Heart left ventricle (tissue), 16 donors: ENCODE measurements around the gene GTF2IRD2. TPM values are rescaled to one million over a fixed set of nuclear protein-coding genes. Genes with fewer than 3 reads are reported as not detected.
A peak's percentile ranks its signal among the peaks of the same experiment; 100 is the strongest.
"Not testable (repeated sequence)": the region's sequence is repeated elsewhere in the genome, so short reads cannot be mapped to it uniquely, and the experiment has no call there.

ENCODE experiments used
- ATAC-seq, 4 donors: fragments of 200-7000 bp; cut with Tn5 transposase; one replicate each; pipeline ENCODE4 v1.9.1; 2020 to 2022; ENCODE audit warnings: moderate library complexity in 4 of 4, mild to moderate bottlenecking in 3 of 4, moderate number of reproducible peaks in 1 of 4
- DNase-seq, 5 donors: peaks; one replicate each; pipeline ENCODE4 v3.0.0-alpha.2; 2020
- H3K27ac ChIP-seq, 12 donors: fragments of 200-600 bp; sonication (generic) in 4 of 12; one replicate each; pipeline versions ENCODE4 v1.5.0 to v1.8.0; 2016 to 2022; ENCODE audit warnings: mild to moderate bottlenecking in 2 of 12
- H3K27me3 ChIP-seq, 9 donors: fragments of 200-600 bp; sonication (generic) in 2 of 9; one replicate each; pipeline versions ENCODE4 v1.5.1 to v1.8.0; 2016 to 2022; ENCODE audit warnings: mild to moderate bottlenecking in 3 of 9
- H3K36me3 ChIP-seq, 9 donors: fragments of 200-600 bp; sonication (generic) in 2 of 9; one replicate each; pipeline versions ENCODE4 v1.5.0 to v1.8.0; 2018 to 2022; ENCODE audit warnings: mild to moderate bottlenecking in 2 of 9
- H3K4me1 ChIP-seq, 12 donors: fragments of 200-600 bp; sonication (generic) in 4 of 12; one replicate each; pipeline versions ENCODE4 v1.5.0 to v1.8.0; 2016 to 2022; ENCODE audit warnings: mild to moderate bottlenecking in 3 of 12
- H3K4me3 ChIP-seq, 12 donors: fragments of 200-600 bp; sonication (generic) in 4 of 12; one replicate each; pipeline versions ENCODE4 v1.5.0 to v1.8.0; 2017 to 2022; ENCODE audit warnings: mild to moderate bottlenecking in 9 of 12, moderate library complexity in 4 of 12
- H3K9me3 ChIP-seq, 12 donors: fragments of 200-600 bp; sonication (generic) in 4 of 12; one replicate each; pipeline versions ENCODE4 v1.5.0 to v1.8.0; 2016 to 2022; ENCODE audit warnings: mild to moderate bottlenecking in 1 of 12
- CTCF ChIP-seq, 12 donors: fragments of 200-600 bp; sonication (generic) in 4 of 12; IDR thresholded peaks; one replicate each; pipeline versions ENCODE4 v1.5.0 to v1.8.0; 2018 to 2022; ENCODE audit warnings: antibody characterized with exemption in 12 of 12, mild to moderate bottlenecking in 5 of 12
- WGBS, 4 donors: extraction: QIAGEN DNeasy Blood & Tissue Kit in 2 of 4; methylation state at CpG; one replicate each; pipeline versions ENCODE4 v1.1.5 to v1.1.7; 2013 to 2018; 5-methylcytosine and 5-hydroxymethylcytosine counted together
- intact Hi-C, 10 donors: fragments of 100-400 bp; cut with DNase I; formaldehyde crosslinking; loops; one replicate each; pipeline versions ENCODE4 v1.11.1 to v1.14.2; 2022
- polyA plus RNA-seq, 2 donors: library from polyadenylated mRNA; stranded (reverse); fragments of 200-250 nt; gene quantifications; one replicate each; pipeline ENCODE4 v1.2.3, GENCODE V29; 2013
- total RNA-seq, 9 donors: library from RNA; depleted of rRNA in 2 of 9; stranded (reverse); fragments of >200 nt in 2 of 9; fragmentation: NEBNext Ultra II Directional in 3 of 9; extraction: Animal tissue kit (Norgen Biotek cat#: 25700) in 3 of 9; gene quantifications; one replicate each; pipeline versions ENCODE4 v1.1.0 to v1.2.4, GENCODE V29; 2016 to 2023
- donor health status: ischemic (EF 13 %, LVEDD 7.1; RV severe dilation, severe dysfunction).
- donor health status: healthy with polysubstance abuse.
- donor health status: DM: no; HTN: yes; CAD: no.
- donor health status: DM: no; HTN: no; CAD: no.
- donor health status: ischemic (EF 25% LVEDD 6.9; RV normal size, moderate dysfunction).
- donor health status: ischemic (EF 25% LVEDD 5.7; RV mildly dilated, moderate dysfunction).
- donor health status: healthy.
- donor health status: DM: yes; HTN: yes; CAD: no.
- donor health status: ischemic (EF 35%, LVEDD 5.7; RV mildly dilated, moderate dysfunction).
- donor health status: nonischemic (EF 11% LVEDD 7.7; RV severe dilation, severe dysfunction).
- donor health status: DM: yes; HTN: yes; CAD: no.
- donor health status: PGD.
- donor health status: ischemic (EF 29% LVEDD 5.4; RV normal size, mild dysfunction).
- donor health status: nonischemic (EF 23%, LVEDD 6.1; RV moderate dilation, normal function).

The GTF2IRD2 gene
- total and polyA plus RNA-seq, 11 donors, result 4.9 to 22.6 (median 14.1) TPM

- H3K36me3 ChIP-seq, H3K4me1 ChIP-seq, H3K27me3 ChIP-seq, H3K9me3 ChIP-seq, intact Hi-C loops: not testable (repeated sequence)
- WGBS, 4 donors, result 0% methylated on average over 6 to 40 of the region's 82 CpGs; no CpG with 5 or more reads in 1 of the 4 donors
- peak in 1 of 12 donors; percentile 12 for TF ChIP-seq CTCF (IDR thresholded peaks at IDR 0.05)
- H3K27ac ChIP-seq, result peak overlapping the region in 1 of 12 donors; percentile 50
- DNase-seq, result peak; percentile 94 to 97 (median 96)
- peak; percentile 97 to 99 (median 98) for ATAC-seq
- H3K4me3 ChIP-seq, result peak overlapping the region in 10 of 12 donors; percentile 11 to 51 (median 44)
These were observed 62.8 kb downstream of the GTF2IRD2 start for GRCh38 chr7:74788369-74789150.

- not testable (repeated sequence) for ATAC-seq
- WGBS, 4 donors, result 71 to 88% (median 84%) methylated on average over 2 to 5 of the region's 5 CpGs; no CpG with 5 or more reads in 1 of the 4 donors
These were observed 67.8 kb downstream of the GTF2IRD2 start for GRCh38 chr7:74783595-74783994.

GRCh38 chr7:74781746-74782145, 69.7 kb downstream of the GTF2IRD2 start:
- DNase-seq, H3K36me3 ChIP-seq, ATAC-seq, H3K4me3 ChIP-seq, H3K27me3 ChIP-seq, H3K4me1 ChIP-seq, H3K27ac ChIP-seq, H3K9me3 ChIP-seq, intact Hi-C loops: not testable (repeated sequence)
- WGBS, 4 donors, result 92% methylated on average over 3 of the region's 6 CpGs; no CpG with 5 or more reads in 2 of the 4 donors

More at GRCh38 chr7:74783595-74783994, 67.8 kb downstream of the GTF2IRD2 start:
- H3K4me1 ChIP-seq, H3K4me3 ChIP-seq, H3K9me3 ChIP-seq, H3K27ac ChIP-seq, H3K36me3 ChIP-seq, intact Hi-C loops, H3K27me3 ChIP-seq: not testable (repeated sequence)
- DNase-seq, result peak in 1 of 5 donors; percentile 31

- H3K4me1 ChIP-seq, H3K4me3 ChIP-seq, ATAC-seq, H3K36me3 ChIP-seq, H3K9me3 ChIP-seq, intact Hi-C loops, H3K27ac ChIP-seq, H3K27me3 ChIP-seq: not testable (repeated sequence)
- 83 to 84% methylated on average over 12 to 13 of the region's 17 CpGs; no CpG with 5 or more reads in 2 of the 4 donors for WGBS, 4 donors
- DNase-seq, result peak in 1 of 5 donors; percentile 19
These were observed 72.4 kb downstream of the GTF2IRD2 start for GRCh38 chr7:74779053-74779452.

GRCh38 chr7:74775111-74775510, 76.3 kb downstream of the GTF2IRD2 start:
- H3K27me3 ChIP-seq, H3K4me1 ChIP-seq, H3K36me3 ChIP-seq, H3K9me3 ChIP-seq, DNase-seq, intact Hi-C loops, ATAC-seq, H3K4me3 ChIP-seq, H3K27ac ChIP-seq: not testable (repeated sequence)
- WGBS, 4 donors, result no CpG with 5 or more reads among the region's 6 CpGs

DNA sequence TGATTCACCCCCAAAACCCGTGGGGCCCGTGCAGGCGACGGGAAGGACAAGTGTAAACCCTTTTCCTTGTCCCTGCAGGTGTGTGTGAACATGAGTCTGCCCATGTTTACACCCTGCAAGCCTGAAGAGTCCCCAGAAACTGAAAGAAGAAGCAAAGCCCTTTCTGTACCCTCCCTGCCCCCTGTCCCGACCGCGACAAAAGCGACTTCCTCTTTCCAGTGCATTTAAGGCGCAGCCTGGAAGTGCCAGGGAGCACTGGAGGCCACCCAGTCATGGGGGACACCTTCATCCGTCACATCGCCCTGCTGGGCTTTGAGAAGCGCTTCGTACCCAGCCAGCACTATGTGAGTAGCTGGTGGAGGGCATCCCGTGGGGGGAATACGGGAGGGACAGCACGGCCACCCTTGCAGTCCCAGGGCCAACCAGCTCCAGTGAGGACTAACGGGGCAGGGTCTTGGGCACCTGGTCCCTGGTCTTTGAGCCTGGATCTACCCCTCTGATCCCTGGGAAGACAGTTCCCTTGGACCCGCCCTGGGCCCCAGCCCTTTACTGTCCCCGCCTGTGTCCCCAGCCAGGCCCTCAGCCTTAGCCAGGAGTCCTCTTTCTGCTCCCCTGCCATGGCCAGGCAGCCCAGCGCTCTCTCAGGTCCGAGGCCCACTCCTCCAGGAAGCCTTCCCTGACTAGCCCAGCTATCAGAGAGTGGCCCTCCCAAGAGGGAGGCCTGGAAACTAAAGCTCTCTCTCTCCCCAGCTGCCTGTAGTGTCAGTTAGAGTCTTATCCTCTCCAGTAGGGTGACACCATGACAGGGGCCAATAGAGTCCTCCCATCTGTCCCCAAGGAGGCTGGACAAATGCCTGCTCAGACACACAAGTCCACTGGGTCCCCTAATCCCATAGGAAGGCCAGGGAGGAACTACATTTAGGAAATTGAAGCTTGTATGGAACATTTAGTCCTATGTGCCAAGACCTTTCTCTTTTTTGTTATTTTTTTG, 77.3 kb downstream of the GTF2IRD2 start, which contains the start of gene NCF1:
Gene NCF1, plus strand, starts transcription at position 252 of the 991 bp plus-strand sequence. Its CDS starts 21 bp downstream, at position 273.
- WGBS, 4 donors, result no CpG with 5 or more reads among the region's 21 CpGs
- DNase-seq, H3K4me1 ChIP-seq, H3K4me3 ChIP-seq, H3K36me3 ChIP-seq, intact Hi-C loops, H3K27ac ChIP-seq, H3K27me3 ChIP-seq, H3K9me3 ChIP-seq: not testable (repeated sequence)
- ATAC-seq, result peak; percentile 41 to 84 (median 72)

GRCh38 chr7:74772093-74772492, 79.3 kb downstream of the GTF2IRD2 start:
- WGBS, 4 donors, result 95 to 100% (median 97%) methylated on average over 3 to 6 of the region's 6 CpGs; no CpG with 5 or more reads in 1 of the 4 donors
- H3K27me3 ChIP-seq, intact Hi-C loops, H3K4me3 ChIP-seq, H3K9me3 ChIP-seq, H3K36me3 ChIP-seq, H3K27ac ChIP-seq, H3K4me1 ChIP-seq: not testable (repeated sequence)
- DNase-seq, result peak in 1 of 5 donors; percentile 4
- ATAC-seq, result peak in 1 of 4 donors; percentile 21

GRCh38 chr7:74770062-74770461, 81.3 kb downstream of the GTF2IRD2 start:
- H3K27ac ChIP-seq, DNase-seq, ATAC-seq, H3K9me3 ChIP-seq, H3K36me3 ChIP-seq, intact Hi-C loops, H3K4me1 ChIP-seq, H3K4me3 ChIP-seq, H3K27me3 ChIP-seq: not testable (repeated sequence)
- 89 to 93% (median 90%) methylated on average over 4 to 6 of the region's 7 CpGs for WGBS, 4 donors

- intact Hi-C loops, result not testable (repeated sequence)
These were observed 84.4 kb downstream of the GTF2IRD2 start for GRCh38 chr7:74766991-74767390.

More at GRCh38 chr7:74766991-74767390, 84.4 kb downstream of the GTF2IRD2 start:
- not testable (repeated sequence) for DNase-seq, ATAC-seq, H3K9me3 ChIP-seq, H3K4me1 ChIP-seq, H3K27ac ChIP-seq, H3K36me3 ChIP-seq, H3K4me3 ChIP-seq, H3K27me3 ChIP-seq
- whole genome bisulfite sequencing, 4 donors, result 71 to 76% (median 76%) methylated on average over 6 to 9 of the region's 10 CpGs; no CpG with 5 or more reads in 1 of the 4 donors
